Liver (tissue), 9 donors: ENCODE measurements around the gene OPN1LW. TPM values are rescaled to one million over a fixed set of nuclear protein-coding genes. Genes with fewer than 3 reads are reported as not detected.

Source experiments
- DNase-seq: peaks from one replicate; pipeline ENCODE4 v3.0.0-alpha.2; 2017; ENCODE audit warnings: low spot score
- H3K27ac ChIP-seq, 2 donors: one replicate each; pipeline ENCODE4 v1.7.0; 2013; ENCODE audit warnings: inconsistent platforms in 2 of 2, low read length in 2 of 2, control low read depth in 1 of 2, low read depth in 1 of 2, mild to moderate bottlenecking in 1 of 2
- H3K27me3 ChIP-seq, 4 donors: one replicate each; pipeline versions ENCODE4 v1.6.1 to v1.7.0; 2013; ENCODE audit warnings: low read length in 3 of 4, inconsistent platforms in 1 of 4, mild to moderate bottlenecking in 1 of 4, moderate library complexity in 1 of 4; ENCODE audit not compliant: control insufficient read depth in 4 of 4, insufficient read depth in 4 of 4
- H3K36me3 ChIP-seq, 4 donors: one replicate each; pipeline versions ENCODE4 v1.6.1 to v1.7.0; 2013; ENCODE audit warnings: low read length in 3 of 4, mild to moderate bottlenecking in 3 of 4, low read depth in 1 of 4, moderate library complexity in 1 of 4; ENCODE audit not compliant: control insufficient read depth in 4 of 4, insufficient read depth in 3 of 4
- H3K4me1 ChIP-seq, 4 donors: one replicate each; pipeline versions ENCODE4 v1.6.1 to v1.7.0; 2013; ENCODE audit warnings: low read length in 3 of 4, mild to moderate bottlenecking in 3 of 4, moderate library complexity in 1 of 4; ENCODE audit not compliant: control insufficient read depth in 4 of 4, insufficient read depth in 4 of 4
- H3K4me3 ChIP-seq, 3 donors: one replicate each; pipeline versions ENCODE4 v1.6.1 to v1.7.0; 2013; ENCODE audit warnings: low read length in 3 of 3, control low read depth in 1 of 3, low read depth in 1 of 3, mild to moderate bottlenecking in 1 of 3
- H3K9ac ChIP-seq, 2 donors: one replicate each; pipeline ENCODE4 v1.7.0; 2013; ENCODE audit warnings: low read length in 2 of 2, mild to moderate bottlenecking in 2 of 2, moderate library complexity in 2 of 2, control low read depth in 1 of 2, low read depth in 1 of 2
- H3K9me3 ChIP-seq, 4 donors: one replicate each; pipeline versions ENCODE4 v1.6.1 to v1.7.0; 2013; ENCODE audit warnings: low read length in 3 of 4; ENCODE audit not compliant: control insufficient read depth in 4 of 4
- EGR1 ChIP-seq, 2 donors: IDR thresholded peaks; 2 replicates each; pipeline ENCODE4 v1.6.1; 2016 to 2018; ENCODE audit warnings: antibody characterized with exemption in 2 of 2, low read depth in 2 of 2
- FOXA1 ChIP-seq: IDR thresholded peaks from 2 replicates; pipeline ENCODE4 v1.6.1; 2016; ENCODE audit warnings: antibody characterized with exemption
- FOXA2 ChIP-seq: IDR thresholded peaks from 2 replicates; pipeline ENCODE4 v1.6.1; 2016; ENCODE audit warnings: antibody characterized with exemption
- GABPA ChIP-seq, 2 donors: IDR thresholded peaks in 1 of 2; conservative IDR thresholded peaks in 1 of 2; 2 replicates each; pipeline ENCODE4 v1.6.1; 2016; ENCODE audit warnings: antibody characterized with exemption in 2 of 2, mild to moderate bottlenecking in 1 of 2, moderate library complexity in 1 of 2
- HNF4A ChIP-seq, 2 donors: conservative IDR thresholded peaks; 2 replicates each; pipeline ENCODE4 v1.6.1; 2016; ENCODE audit warnings: antibody characterized with exemption in 2 of 2, mild to moderate bottlenecking in 2 of 2
- HNF4G ChIP-seq: IDR thresholded peaks from 2 replicates; pipeline ENCODE4 v1.6.1; 2016; ENCODE audit warnings: antibody characterized with exemption
- JUND ChIP-seq, 2 donors: IDR thresholded peaks; 2 replicates each; pipeline ENCODE4 v1.6.1; 2016; ENCODE audit warnings: antibody characterized with exemption in 2 of 2
- NR2F2 ChIP-seq: IDR thresholded peaks from 2 replicates; pipeline ENCODE4 v1.6.1; 2016; ENCODE audit warnings: antibody characterized with exemption
- RAD21 ChIP-seq, 2 donors: IDR thresholded peaks; 2 replicates each; pipeline ENCODE4 v1.6.1; 2016; ENCODE audit warnings: antibody characterized with exemption in 2 of 2, mild to moderate bottlenecking in 2 of 2
- RXRA ChIP-seq, 2 donors: IDR thresholded peaks; 2 replicates each; pipeline ENCODE4 v1.6.1; 2017 to 2018; ENCODE audit warnings: antibody characterized with exemption in 2 of 2, mild to moderate bottlenecking in 1 of 2
- SP1 ChIP-seq: IDR thresholded peaks from 2 replicates; pipeline ENCODE4 v1.6.1; 2018; ENCODE audit warnings: antibody characterized with exemption, mild to moderate bottlenecking
- TAF1 ChIP-seq: conservative IDR thresholded peaks from 2 replicates; pipeline ENCODE4 v1.6.1; 2016; ENCODE audit warnings: antibody characterized with exemption, mild to moderate bottlenecking
- YY1 ChIP-seq: IDR thresholded peaks from 2 replicates; pipeline ENCODE4 v1.6.1; 2016; ENCODE audit warnings: antibody characterized with exemption, mild to moderate bottlenecking
- ZBTB33 ChIP-seq: IDR thresholded peaks from 2 replicates; pipeline ENCODE4 v1.6.1; 2016; ENCODE audit warnings: antibody characterized with exemption
- WGBS: extraction: QIAGEN DNeasy Blood & Tissue Kit; methylation state at CpG from one replicate; pipeline ENCODE4 v1.1.7; 2013; 5-methylcytosine and 5-hydroxymethylcytosine counted together
- polyA plus RNA-seq, 2 donors: library from polyadenylated mRNA; stranded (reverse) in 1 of 2; unstranded in 1 of 2; fragments of 200-250 nt in 1 of 2; fragments of >200 nt in 1 of 2; fragmentation: Nextera tagmentation in 1 of 2; extraction: Ambion mirVana in 1 of 2; gene quantifications; one replicate each; pipeline versions ENCODE4 v1.2.1 to v1.2.3, GENCODE V29; 2013 to 2015
- total RNA-seq, 2 donors: library from RNA; depleted of rRNA; stranded (reverse); fragments of >200 nt; gene quantifications; one replicate each; pipeline ENCODE4 v1.2.3, GENCODE V29; 2014
- TF ChIP-seq, protein P1 (sequence below): IDR thresholded peaks from 2 replicates; pipeline ENCODE4 v1.6.1; 2016; ENCODE audit warnings: antibody characterized with exemption
- TF ChIP-seq, protein P2 (sequence below): IDR thresholded peaks from 2 replicates; pipeline ENCODE4 v1.6.1; 2016; ENCODE audit warnings: antibody characterized with exemption
- TF ChIP-seq, protein P3 (sequence below): fragments of 150-350 bp; IDR thresholded peaks from 2 replicates; pipeline ENCODE4 v1.5.1; 2017; ENCODE audit warnings: improper control_type of control experiment, low read depth, low read length; ENCODE audit not compliant: missing input control
- TF ChIP-seq, protein P4 (sequence below): IDR thresholded peaks from 2 replicates; pipeline ENCODE4 v1.6.1; 2016; ENCODE audit warnings: antibody characterized with exemption, mild to moderate bottlenecking
- donor health status: healthy.
- donor health status: healthy.
- donor health status: healthy.
- donor health status: healthy.
- donor health status: healthy.

OPN1LW gene
- total and polyA plus RNA-seq, 4 donors: not detected

DNA sequence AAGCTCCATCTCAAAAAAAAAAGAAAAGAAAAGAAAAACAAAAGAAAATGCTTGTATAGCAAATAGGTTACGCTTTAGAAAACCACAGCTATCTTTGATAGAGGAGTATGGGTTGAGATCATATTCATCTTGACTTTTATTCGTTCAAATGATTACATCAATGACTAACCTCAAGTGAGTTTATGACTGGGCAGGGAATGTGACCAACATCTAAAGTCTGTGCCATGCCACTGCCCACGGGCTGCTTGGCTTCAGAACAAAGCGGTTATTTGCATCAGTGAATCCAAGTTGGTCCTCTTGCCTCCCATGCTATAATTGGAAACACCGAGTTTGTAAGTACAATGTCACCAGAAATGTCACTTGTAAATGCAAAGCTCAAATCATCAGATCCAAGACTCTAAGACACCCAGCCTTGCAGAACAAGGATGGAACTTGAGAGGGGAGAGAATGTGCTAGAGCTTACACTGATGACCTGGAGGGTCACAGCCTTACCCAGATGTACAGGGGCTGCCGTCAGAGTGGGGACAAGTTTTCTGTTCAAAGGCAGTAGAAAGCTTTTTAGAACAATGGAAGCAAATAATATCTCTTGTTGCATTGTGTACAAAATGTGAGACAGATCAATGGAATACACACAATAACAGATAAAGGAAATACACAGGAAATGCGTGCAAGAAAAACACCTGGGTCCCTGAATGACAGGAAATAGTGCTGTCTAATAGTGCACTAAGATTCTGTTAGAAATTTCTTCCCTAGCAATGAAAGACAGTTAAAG is 8.4 kb upstream of the OPN1LW start:
- H3K4me3 ChIP-seq: no peak overlapping the region
- DNase-seq: no peak
- H3K27ac ChIP-seq: no peak overlapping the region
- 72% methylated on average over 7 of the region's 7 CpGs for WGBS
- no peaks in the 10 kb centered on the region for H3K9me3 ChIP-seq
- TF ChIP-seq JUND (IDR thresholded peaks at IDR 0.05) (no peak), GABPA (IDR thresholded peaks at IDR 0.05 in 1 of 2, conservative IDR thresholded peaks at IDR 0.05 in 1 of 2) (no peak), FOXA2 (no peak), YY1 (no peak), FOXA1 (no peak), EGR1 (IDR thresholded peaks at IDR 0.05; ENCODE audit: low read depth in 2 of 2) (no peak), RXRA (IDR thresholded peaks at IDR 0.05) (no peak), HNF4G (no peak), ZBTB33 (no peak), NR2F2 (no peak), RAD21 (IDR thresholded peaks at IDR 0.05) (no peak), SP1 (no peak), TAF1 (no peak), HNF4A (conservative IDR thresholded peaks at IDR 0.05) (no peak)
- TF ChIP-seq, protein P1, sequence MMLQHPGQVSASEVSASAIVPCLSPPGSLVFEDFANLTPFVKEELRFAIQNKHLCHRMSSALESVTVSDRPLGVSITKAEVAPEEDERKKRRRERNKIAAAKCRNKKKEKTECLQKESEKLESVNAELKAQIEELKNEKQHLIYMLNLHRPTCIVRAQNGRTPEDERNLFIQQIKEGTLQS: no peak
- TF ChIP-seq, protein P2, sequence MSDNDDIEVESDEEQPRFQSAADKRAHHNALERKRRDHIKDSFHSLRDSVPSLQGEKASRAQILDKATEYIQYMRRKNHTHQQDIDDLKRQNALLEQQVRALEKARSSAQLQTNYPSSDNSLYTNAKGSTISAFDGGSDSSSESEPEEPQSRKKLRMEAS: no peak
- TF ChIP-seq, protein P3, sequence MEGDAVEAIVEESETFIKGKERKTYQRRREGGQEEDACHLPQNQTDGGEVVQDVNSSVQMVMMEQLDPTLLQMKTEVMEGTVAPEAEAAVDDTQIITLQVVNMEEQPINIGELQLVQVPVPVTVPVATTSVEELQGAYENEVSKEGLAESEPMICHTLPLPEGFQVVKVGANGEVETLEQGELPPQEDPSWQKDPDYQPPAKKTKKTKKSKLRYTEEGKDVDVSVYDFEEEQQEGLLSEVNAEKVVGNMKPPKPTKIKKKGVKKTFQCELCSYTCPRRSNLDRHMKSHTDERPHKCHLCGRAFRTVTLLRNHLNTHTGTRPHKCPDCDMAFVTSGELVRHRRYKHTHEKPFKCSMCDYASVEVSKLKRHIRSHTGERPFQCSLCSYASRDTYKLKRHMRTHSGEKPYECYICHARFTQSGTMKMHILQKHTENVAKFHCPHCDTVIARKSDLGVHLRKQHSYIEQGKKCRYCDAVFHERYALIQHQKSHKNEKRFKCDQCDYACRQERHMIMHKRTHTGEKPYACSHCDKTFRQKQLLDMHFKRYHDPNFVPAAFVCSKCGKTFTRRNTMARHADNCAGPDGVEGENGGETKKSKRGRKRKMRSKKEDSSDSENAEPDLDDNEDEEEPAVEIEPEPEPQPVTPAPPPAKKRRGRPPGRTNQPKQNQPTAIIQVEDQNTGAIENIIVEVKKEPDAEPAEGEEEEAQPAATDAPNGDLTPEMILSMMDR: no peak
- TF ChIP-seq, protein P4, sequence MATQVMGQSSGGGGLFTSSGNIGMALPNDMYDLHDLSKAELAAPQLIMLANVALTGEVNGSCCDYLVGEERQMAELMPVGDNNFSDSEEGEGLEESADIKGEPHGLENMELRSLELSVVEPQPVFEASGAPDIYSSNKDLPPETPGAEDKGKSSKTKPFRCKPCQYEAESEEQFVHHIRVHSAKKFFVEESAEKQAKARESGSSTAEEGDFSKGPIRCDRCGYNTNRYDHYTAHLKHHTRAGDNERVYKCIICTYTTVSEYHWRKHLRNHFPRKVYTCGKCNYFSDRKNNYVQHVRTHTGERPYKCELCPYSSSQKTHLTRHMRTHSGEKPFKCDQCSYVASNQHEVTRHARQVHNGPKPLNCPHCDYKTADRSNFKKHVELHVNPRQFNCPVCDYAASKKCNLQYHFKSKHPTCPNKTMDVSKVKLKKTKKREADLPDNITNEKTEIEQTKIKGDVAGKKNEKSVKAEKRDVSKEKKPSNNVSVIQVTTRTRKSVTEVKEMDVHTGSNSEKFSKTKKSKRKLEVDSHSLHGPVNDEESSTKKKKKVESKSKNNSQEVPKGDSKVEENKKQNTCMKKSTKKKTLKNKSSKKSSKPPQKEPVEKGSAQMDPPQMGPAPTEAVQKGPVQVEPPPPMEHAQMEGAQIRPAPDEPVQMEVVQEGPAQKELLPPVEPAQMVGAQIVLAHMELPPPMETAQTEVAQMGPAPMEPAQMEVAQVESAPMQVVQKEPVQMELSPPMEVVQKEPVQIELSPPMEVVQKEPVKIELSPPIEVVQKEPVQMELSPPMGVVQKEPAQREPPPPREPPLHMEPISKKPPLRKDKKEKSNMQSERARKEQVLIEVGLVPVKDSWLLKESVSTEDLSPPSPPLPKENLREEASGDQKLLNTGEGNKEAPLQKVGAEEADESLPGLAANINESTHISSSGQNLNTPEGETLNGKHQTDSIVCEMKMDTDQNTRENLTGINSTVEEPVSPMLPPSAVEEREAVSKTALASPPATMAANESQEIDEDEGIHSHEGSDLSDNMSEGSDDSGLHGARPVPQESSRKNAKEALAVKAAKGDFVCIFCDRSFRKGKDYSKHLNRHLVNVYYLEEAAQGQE: no peak
- H3K9ac ChIP-seq: no peak overlapping the region
- H3K4me1 ChIP-seq: no peaks in the 10 kb centered on the region
- no peaks in the 10 kb centered on the region for H3K36me3 ChIP-seq
- H3K27me3 ChIP-seq: no peaks in the 10 kb centered on the region
